Gastroesophageal sphincter (tissue), 4 donors: Measurements from ENCODE around the gene SPTB. TPM values are rescaled to one million over a fixed set of nuclear protein-coding genes. Genes with fewer than 3 reads are reported as not detected.

ENCODE experiments used
- ATAC-seq: fragments of 150-250 bp; one replicate; pipeline ENCODE4 v1.9.1; 2016; ENCODE audit warnings: mild to moderate bottlenecking, moderate library complexity
- H3K27ac ChIP-seq, 4 donors: fragments of 200-600 bp; sonication (generic) in 3 of 4; 1 replicate in 3 of 4; 2 replicates in 1 of 4; pipeline ENCODE4 v1.5.1; 2016 to 2019
- H3K27me3 ChIP-seq: fragments of 200-600 bp; sonication (generic); one replicate; pipeline ENCODE4 v1.5.1; 2019
- H3K36me3 ChIP-seq, 2 donors: fragments of 200-600 bp; sonication (generic); one replicate each; pipeline ENCODE4 v1.5.1; 2019; ENCODE audit warnings: control low read depth in 1 of 2
- H3K4me1 ChIP-seq, 3 donors: fragments of 200-600 bp; sonication (generic); 1 replicate in 2 of 3; 2 replicates in 1 of 3; pipeline ENCODE4 v1.5.1; 2016 to 2019; ENCODE audit warnings: control low read depth in 2 of 3
- H3K4me3 ChIP-seq, 2 donors: fragments of 200-600 bp; sonication (generic); one replicate each; pipeline ENCODE4 v1.5.1; 2019; ENCODE audit warnings: mild to moderate bottlenecking in 1 of 2, moderate library complexity in 1 of 2
- H3K9me3 ChIP-seq, 3 donors: fragments of 200-600 bp; sonication (generic); one replicate each; pipeline ENCODE4 v1.5.1; 2017 to 2019; ENCODE audit warnings: control low read depth in 2 of 3
- CTCF ChIP-seq, 4 experiments: fragments of 200-600 bp in 2 of 4; fragments of 450-650 bp in 2 of 4; sonication (generic) in 1 of 4; IDR thresholded peaks; one replicate each; pipeline ENCODE4 v1.5.1; 2017 to 2019; ENCODE audit warnings: antibody characterized with exemption in 4 of 4, mild to moderate bottlenecking in 2 of 4, moderate library complexity in 2 of 4
- EP300 ChIP-seq: sonication (generic); formaldehyde crosslinking; IDR thresholded peaks from one replicate; pipeline ENCODE4 v1.6.1; 2017; ENCODE audit warnings: antibody characterized with exemption, mild to moderate bottlenecking
- POLR2A ChIP-seq, 2 donors: fragments of 450-650 bp; IDR thresholded peaks; one replicate each; pipeline ENCODE4 v1.6.1; 2017; ENCODE audit warnings: antibody characterized with exemption in 2 of 2, mild to moderate bottlenecking in 2 of 2, moderate library complexity in 1 of 2
- POLR2AphosphoS5 ChIP-seq: sonication (generic); formaldehyde crosslinking; IDR thresholded peaks from one replicate; pipeline ENCODE4 v1.6.1; 2017; ENCODE audit warnings: antibody characterized with exemption
- WGBS, 2 donors: methylation state at CpG; one replicate each; pipeline ENCODE4 v1.1.5; 2018; ENCODE audit warnings: low coverage in 1 of 2; 5-methylcytosine and 5-hydroxymethylcytosine counted together
- total RNA-seq, 4 donors: library from RNA; depleted of rRNA; stranded (reverse); fragments of >200 nt; gene quantifications; one replicate each; pipeline ENCODE4 v1.1.0, GENCODE V29; 2016

Gene SPTB
- total RNA-seq, 4 donors from 2014 or later, result 0.62 to 3.1 (median 1.0) TPM

GRCh38 chr14:64870160-64870559 is 9.5 kb downstream of the SPTB start:
- Histone ChIP-seq H3K4me3 (no peak overlapping the region), H3K36me3 (no peaks in the 10 kb centered on the region), H3K27me3 (peaks cover 9% of the 10 kb centered on the region), H3K9me3 (no peaks in the 10 kb centered on the region), H3K27ac (no peak overlapping the region), H3K4me1 (no peaks in the 10 kb centered on the region)
- no peak for ATAC-seq
- no peak for TF ChIP-seq POLR2A (IDR thresholded peaks at IDR 0.05)
- TF ChIP-seq EP300, result no peak
- no peak for TF ChIP-seq POLR2AphosphoS5
- TF ChIP-seq CTCF (IDR thresholded peaks at IDR 0.05), result no peak
- 41 to 75% methylated on average over 1 to 2 of the region's 2 CpGs for WGBS, 2 donors

- Histone ChIP-seq H3K36me3 (no peaks in the 10 kb centered on the region), H3K4me1 (no peaks in the 10 kb centered on the region), H3K9me3 (no peaks in the 10 kb centered on the region), H3K4me3 (no peak overlapping the region), H3K27ac (no peak overlapping the region), H3K27me3 (peaks cover 9% of the 10 kb centered on the region)
- WGBS, 2 donors, result 50 to 94% methylated on average over 1 of the region's 1 CpG
- no peak for ATAC-seq
- TF ChIP-seq POLR2AphosphoS5 (no peak), EP300 (no peak), CTCF (IDR thresholded peaks at IDR 0.05) (no peak), POLR2A (IDR thresholded peaks at IDR 0.05) (no peak)
Measured at GRCh38 chr14:64868841-64869240, 10.9 kb downstream of the SPTB start.

- H3K4me1 ChIP-seq, result no peaks in the 10 kb centered on the region
- no peak for ATAC-seq
- WGBS, 2 donors, result 62 to 88% methylated on average over 2 of the region's 2 CpGs
- no peak for TF ChIP-seq POLR2A (IDR thresholded peaks at IDR 0.05)
- H3K9me3 ChIP-seq, result no peaks in the 10 kb centered on the region
- H3K27me3 ChIP-seq, result peaks cover 9% of the 10 kb centered on the region
- H3K36me3 ChIP-seq, result no peaks in the 10 kb centered on the region
- H3K4me3 ChIP-seq, result no peak overlapping the region
- H3K27ac ChIP-seq, result no peak overlapping the region
Measured at GRCh38 chr14:64868379-64868778, 11.3 kb downstream of the SPTB start.

- H3K27ac ChIP-seq, result no peak overlapping the region
- H3K36me3 ChIP-seq, result no peaks in the 10 kb centered on the region
- H3K27me3 ChIP-seq, result peaks cover 3% of the 10 kb centered on the region
- no peaks in the 10 kb centered on the region for H3K4me1 ChIP-seq
- no peak for TF ChIP-seq POLR2AphosphoS5
- TF ChIP-seq POLR2A (IDR thresholded peaks at IDR 0.05), result no peak
- no peak for TF ChIP-seq CTCF (IDR thresholded peaks at IDR 0.05)
- TF ChIP-seq EP300, result no peak
- 87 to 100% methylated on average over 1 to 3 of the region's 3 CpGs for WGBS, 2 donors
- no peaks in the 10 kb centered on the region for H3K9me3 ChIP-seq
- H3K4me3 ChIP-seq, result no peak overlapping the region
- no peak for ATAC-seq
Measured at GRCh38 chr14:64867182-64867581, 12.5 kb downstream of the SPTB start.

GRCh38 chr14:64865992-64866391 is 13.7 kb downstream of the SPTB start:
- no peak for ATAC-seq
- no peaks in the 10 kb centered on the region for H3K36me3 ChIP-seq
- H3K9me3 ChIP-seq, result no peaks in the 10 kb centered on the region
- H3K27me3 ChIP-seq, result peaks cover 3% of the 10 kb centered on the region
- no peak for TF ChIP-seq POLR2AphosphoS5
- 62 to 73% methylated on average over 5 to 6 of the region's 6 CpGs for WGBS, 2 donors
- no peaks in the 10 kb centered on the region for H3K4me1 ChIP-seq
- H3K27ac ChIP-seq, result no peak overlapping the region
- no peak overlapping the region for H3K4me3 ChIP-seq

GRCh38 chr14:64865109-64865508 is 14.6 kb downstream of the SPTB start:
- WGBS, 2 donors, result 66 to 69% methylated on average over 4 to 6 of the region's 6 CpGs
- no peak for ATAC-seq
- TF ChIP-seq POLR2AphosphoS5 (no peak), POLR2A (IDR thresholded peaks at IDR 0.05) (no peak), CTCF (IDR thresholded peaks at IDR 0.05) (no peak), EP300 (no peak)

More at GRCh38 chr14:64865109-64865508, 14.6 kb downstream of the SPTB start:
- H3K27ac ChIP-seq, result no peak overlapping the region
- no peaks in the 10 kb centered on the region for H3K4me1 ChIP-seq
- no peaks in the 10 kb centered on the region for H3K36me3 ChIP-seq
- no peaks in the 10 kb centered on the region for H3K9me3 ChIP-seq
- H3K4me3 ChIP-seq, result no peak overlapping the region
- peaks cover 3% of the 10 kb centered on the region for H3K27me3 ChIP-seq
